ENCODE results near the gene C1S.

GRCh38 chr12:7072035-7072434, 11.5 kb downstream of the C1S start:
- no peak for TF ChIP-seq CTCF (IDR thresholded peaks at IDR 0.05)
- TF ChIP-seq EZH2 (IDR thresholded peaks at IDR 0.05) = no peak

All from neural progenitor cell (in vitro differentiated cells).